HG03066 (cell line): Measurements from ENCODE around the gene HDAC9.

Source experiments
- ATAC-seq: cut with Tn5 transposase; IDR thresholded peaks from one replicate; pipeline ENCODE4 v1.9.1; 2021; ENCODE audit warnings: low read depth; ENCODE audit not compliant: unreplicated experiment

HDAC9 gene

GRCh38 chr7:18648849-18649758 is 153.6 kb downstream of the HDAC9 start:
- no peak for ATAC-seq

DNA sequence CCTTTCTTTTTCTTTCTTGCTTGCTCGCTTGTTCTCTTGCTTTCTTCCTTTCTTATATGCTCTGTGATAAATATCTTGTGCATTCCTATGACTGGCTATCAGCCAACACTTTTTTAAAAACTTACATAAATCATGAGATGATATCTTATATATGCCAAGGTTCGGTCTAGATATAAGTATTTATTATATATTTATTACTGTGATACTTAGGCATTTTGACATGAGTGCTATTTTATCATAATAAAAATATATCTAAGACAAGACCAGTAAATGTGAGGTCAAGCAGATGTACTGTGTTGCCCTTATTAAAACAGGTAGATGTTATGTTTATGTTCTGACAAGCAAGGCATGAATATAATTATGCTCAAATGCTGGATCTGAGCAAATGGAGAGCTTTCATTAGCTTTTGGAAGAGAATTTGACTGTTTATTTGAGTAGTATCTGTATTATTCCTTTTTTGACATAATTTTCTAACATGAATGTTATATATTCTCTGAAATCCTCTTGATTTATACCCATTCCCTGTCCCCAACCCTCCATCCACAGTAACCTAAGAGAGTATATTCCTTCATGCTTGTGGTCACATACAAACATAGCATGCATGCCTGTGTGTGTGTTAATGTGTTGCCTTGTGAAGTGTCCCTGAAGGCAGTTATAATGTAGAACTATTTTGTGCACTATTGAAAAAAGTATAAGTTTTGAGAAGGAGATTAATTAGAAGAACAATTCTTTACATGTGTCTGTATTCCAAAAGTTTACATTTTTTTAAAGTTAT is 158.0 kb downstream of the HDAC9 start:
- ATAC-seq, result no peak

DNA sequence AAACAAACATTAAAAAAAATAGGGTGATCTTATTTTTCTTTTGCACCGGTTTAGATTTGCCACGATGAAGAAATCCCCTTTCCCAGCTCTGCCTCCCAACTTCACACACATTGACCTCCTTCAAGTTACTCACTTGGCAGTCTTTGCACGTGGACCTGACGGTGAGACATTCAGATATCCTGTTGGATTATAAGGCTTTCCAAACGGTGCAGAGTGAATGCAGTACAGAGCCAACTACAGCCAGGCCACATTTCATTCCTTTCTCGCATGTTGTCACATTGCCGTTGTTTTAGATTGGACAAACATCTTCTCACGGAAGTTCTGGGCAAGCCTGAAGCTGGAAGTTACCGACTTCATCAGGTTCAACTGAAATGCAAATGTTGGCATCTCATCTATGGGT is 159.2 kb downstream of the HDAC9 start:
- ATAC-seq, result no peak

DNA sequence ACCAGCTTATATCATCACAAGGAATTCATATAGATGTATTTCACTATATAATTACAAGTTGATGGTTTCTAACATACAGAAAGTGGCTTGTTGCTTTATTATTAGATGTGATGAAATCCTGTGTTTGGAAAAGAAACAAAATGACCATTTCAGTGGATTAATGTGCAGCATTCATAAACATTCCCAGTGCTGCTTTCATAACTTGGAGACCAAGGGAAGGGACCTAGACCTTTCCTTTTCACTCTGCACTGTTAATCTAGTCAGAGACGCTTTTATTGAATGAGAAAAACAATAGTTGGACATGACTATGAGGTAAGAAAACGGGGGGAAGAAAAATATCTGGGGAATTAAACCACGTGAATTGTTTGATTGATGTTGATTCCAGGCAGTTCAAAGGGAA is 160.0 kb downstream of the HDAC9 start:
- ATAC-seq, result no peak

DNA sequence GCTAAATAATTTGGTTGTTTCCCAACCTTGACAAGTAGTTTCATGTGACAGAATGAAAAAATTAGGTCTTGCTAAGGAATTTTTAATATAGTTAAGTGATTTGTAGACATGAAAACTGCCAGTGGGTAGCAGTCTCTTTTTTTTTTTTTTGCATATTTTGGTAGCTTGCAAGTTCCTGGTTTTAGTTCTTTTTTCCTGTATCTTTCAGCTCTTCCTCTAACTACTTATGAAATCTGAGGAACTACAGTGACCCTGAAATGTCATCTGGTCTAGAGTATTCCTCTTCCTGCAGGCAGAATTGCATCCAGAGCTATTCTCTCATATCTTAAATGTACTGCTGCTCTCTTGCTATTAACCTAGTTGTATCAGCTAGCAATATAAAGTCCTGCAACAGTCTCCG is 160.4 kb downstream of the HDAC9 start:
- ATAC-seq, result no peak

GRCh38 chr7:18656362-18656761 is 160.8 kb downstream of the HDAC9 start:
- ATAC-seq, result no peak

DNA sequence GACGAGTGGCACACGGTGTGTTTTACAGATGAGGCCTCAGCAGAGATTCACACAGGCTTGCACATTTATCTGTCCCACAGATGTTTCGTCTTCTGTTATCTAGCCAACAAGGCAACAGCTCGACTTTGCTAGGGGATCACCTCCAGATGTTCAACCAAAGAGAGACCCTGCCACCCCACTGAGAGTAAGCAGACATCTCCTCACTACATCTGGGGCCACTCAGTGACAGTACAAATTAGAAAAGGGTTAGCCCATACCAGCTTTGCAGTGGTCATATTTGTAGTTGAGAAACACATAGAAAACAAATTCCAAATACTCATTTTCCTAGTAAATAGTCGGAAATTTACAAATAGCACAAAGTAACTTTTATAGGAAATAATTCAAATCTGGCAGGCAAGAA is 164.2 kb downstream of the HDAC9 start:
- no peak for ATAC-seq

- ATAC-seq, result no peak
These were observed 167.8 kb downstream of the HDAC9 start for GRCh38 chr7:18663321-18663720.

GRCh38 chr7:18666107-18666728 is 170.7 kb downstream of the HDAC9 start:
- ATAC-seq, result peak; percentile 100

GRCh38 chr7:18667466-18667865 is 171.9 kb downstream of the HDAC9 start:
- no peak for ATAC-seq

GRCh38 chr7:18671176-18671575 is 175.6 kb downstream of the HDAC9 start:
- ATAC-seq, result no peak

- ATAC-seq, result no peak
These were observed 180.0 kb downstream of the HDAC9 start for GRCh38 chr7:18675579-18675978.

DNA sequence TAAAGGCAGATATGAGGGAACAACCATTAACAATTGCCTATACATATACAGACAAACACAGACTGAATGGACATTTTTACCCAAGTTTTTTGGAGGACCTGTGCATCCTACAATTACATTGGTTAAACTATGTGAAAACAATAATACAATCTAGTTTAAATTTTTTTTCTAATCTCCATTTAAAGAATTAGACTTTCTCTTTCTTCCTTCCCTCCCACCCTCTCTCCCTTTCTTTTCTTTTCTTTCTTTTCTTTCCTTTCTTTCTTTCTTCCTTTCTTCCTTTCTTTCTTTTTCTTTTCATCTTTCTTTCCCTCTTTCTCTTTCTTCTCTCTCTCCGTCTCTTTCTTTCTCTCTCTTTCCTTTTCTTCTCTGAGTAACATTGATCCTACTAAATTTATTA is 183.7 kb downstream of the HDAC9 start:
- ATAC-seq, result no peak

DNA sequence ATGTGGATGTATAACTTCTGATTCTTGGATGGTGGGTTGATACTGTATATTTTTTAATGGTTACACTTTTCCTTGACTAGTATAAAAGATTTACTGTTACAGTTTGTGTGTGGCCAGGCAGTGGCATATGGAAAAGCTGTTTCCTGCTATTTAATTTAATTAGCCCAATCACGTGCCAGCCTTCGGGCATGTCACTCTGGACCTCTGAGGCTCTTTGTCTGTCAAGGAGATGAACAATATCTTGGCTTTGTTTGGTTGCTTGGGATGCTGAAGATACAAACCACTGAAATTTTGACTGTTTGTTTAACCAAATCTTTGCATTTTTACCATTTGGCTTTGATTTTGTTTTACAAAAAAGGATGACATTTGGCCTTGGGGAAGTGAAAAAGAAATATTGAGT is 185.0 kb downstream of the HDAC9 start:
- ATAC-seq, result no peak

GRCh38 chr7:18684916-18685315 is 189.4 kb downstream of the HDAC9 start:
- ATAC-seq, result no peak

GRCh38 chr7:18685971-18686370 is 190.4 kb downstream of the HDAC9 start:
- no peak for ATAC-seq

DNA sequence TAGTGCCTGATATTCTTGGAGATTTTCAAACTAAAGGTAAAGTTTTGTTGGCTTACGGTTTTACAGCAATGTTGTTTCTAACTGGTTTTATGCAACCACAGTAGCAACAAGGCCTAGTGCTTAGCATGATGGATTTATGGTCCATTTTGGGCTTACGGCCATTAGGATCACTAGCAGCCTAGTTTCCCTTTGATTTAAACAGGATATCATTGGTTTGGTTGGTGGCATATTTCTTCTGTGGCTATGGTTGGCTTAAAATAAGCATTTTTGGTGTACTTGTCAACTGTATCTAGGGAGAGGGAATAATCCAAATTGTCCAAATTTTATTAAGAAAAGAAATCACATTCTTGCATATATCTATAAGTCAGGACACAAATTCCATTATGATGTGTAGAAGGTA is 194.0 kb downstream of the HDAC9 start:
- no peak for ATAC-seq

DNA sequence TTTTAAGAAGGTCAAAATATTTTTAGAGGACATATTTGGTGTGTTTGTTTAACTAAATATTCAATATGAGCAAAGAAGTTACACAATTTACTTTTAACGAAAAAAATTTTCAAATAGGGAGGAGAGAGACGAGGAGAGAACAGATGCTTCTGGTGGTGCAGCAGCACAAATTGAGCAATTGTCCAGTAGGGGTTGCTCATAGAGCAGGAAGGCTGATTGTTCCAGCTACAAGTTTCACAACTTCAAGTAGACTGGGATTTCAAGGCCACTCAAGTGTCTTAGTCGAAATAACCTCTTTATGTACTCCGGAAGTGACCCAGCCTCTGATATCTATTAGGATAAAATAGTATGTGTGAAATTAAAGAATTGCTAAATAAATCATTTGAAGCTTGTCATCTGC is 197.9 kb downstream of the HDAC9 start:
- ATAC-seq, result no peak

- ATAC-seq, result no peak
These were observed 198.3 kb downstream of the HDAC9 start for GRCh38 chr7:18693816-18694215.

GRCh38 chr7:18694484-18694883 is 198.9 kb downstream of the HDAC9 start:
- no peak for ATAC-seq

GRCh38 chr7:18694911-18695310 is 199.4 kb downstream of the HDAC9 start:
- no peak for ATAC-seq
